H9 (cell line): ENCODE results near the gene ZNF335. TPM values are rescaled to one million over a fixed set of nuclear protein-coding genes. Genes with fewer than 3 reads are reported as not detected.

Experiments used
- DNase-seq: peaks from one replicate; pipeline ENCODE4 v3.0.0-alpha.2; 2017
- H2AFZ ChIP-seq: one replicate; pipeline ENCODE4 v1.6.1; 2013; ENCODE audit warnings: mild to moderate bottlenecking, low read length, control low read depth, moderate library complexity
- H2AK5ac ChIP-seq: 2 replicates; pipeline ENCODE4 v1.6.1; 2013; ENCODE audit warnings: low read length, control low read depth, mixed read lengths; ENCODE audit not compliant: insufficient read length
- H2BK120ac ChIP-seq: one replicate; pipeline ENCODE4 v1.6.1; 2013; ENCODE audit warnings: low read depth, mild to moderate bottlenecking, low read length, control low read depth, inconsistent platforms; ENCODE audit not compliant: poor library complexity, severe bottlenecking
- H2BK12ac ChIP-seq: 2 replicates; pipeline ENCODE4 v1.6.1; 2013; ENCODE audit warnings: low read length, control low read depth, mixed read lengths, low read depth; ENCODE audit not compliant: insufficient read length
- H2BK15ac ChIP-seq: 2 replicates; pipeline ENCODE4 v1.6.1; 2013; ENCODE audit warnings: low read depth, low read length, control low read depth
- H2BK20ac ChIP-seq: one replicate; pipeline ENCODE4 v1.6.1; 2013; ENCODE audit warnings: low read depth, mild to moderate bottlenecking, low read length, control low read depth, inconsistent platforms; ENCODE audit not compliant: poor library complexity, severe bottlenecking
- H2BK5ac ChIP-seq: 2 replicates; pipeline ENCODE4 v1.6.1; 2013; ENCODE audit warnings: low read length, control low read depth, mixed read lengths; ENCODE audit not compliant: insufficient read length
- H3K14ac ChIP-seq: 2 replicates; pipeline ENCODE4 v1.6.1; 2013; ENCODE audit warnings: low read length, control low read depth; ENCODE audit not compliant: insufficient read depth
- H3K18ac ChIP-seq: 2 replicates; pipeline ENCODE4 v1.6.1; 2013; ENCODE audit warnings: low read depth, mild to moderate bottlenecking, mixed read lengths, low read length, control low read depth; ENCODE audit not compliant: insufficient read length
- H3K23ac ChIP-seq: 2 replicates; pipeline ENCODE4 v1.6.1; 2013; ENCODE audit warnings: low read length, control low read depth, mixed read lengths, low read depth; ENCODE audit not compliant: insufficient read length
- H3K23me2 ChIP-seq: 2 replicates; pipeline ENCODE4 v1.6.1; 2013; ENCODE audit warnings: low read depth, mild to moderate bottlenecking, mixed read lengths, low read length, control low read depth; ENCODE audit not compliant: insufficient read length, poor library complexity, severe bottlenecking
- H3K27ac ChIP-seq: 2 replicates; pipeline ENCODE4 v1.5.1; 2013; ENCODE audit warnings: low read length, control low read depth, mixed read lengths, low read depth; ENCODE audit not compliant: insufficient read length
- H3K27me3 ChIP-seq: 2 replicates; pipeline ENCODE4 v1.6.1; 2013; ENCODE audit warnings: low read length, control low read depth, inconsistent platforms; ENCODE audit not compliant: insufficient read depth
- H3K4ac ChIP-seq: 2 replicates; pipeline ENCODE4 v1.6.1; 2013; ENCODE audit warnings: low read depth, mild to moderate bottlenecking, control low read depth, inconsistent platforms, low read length, moderate library complexity
- H3K4me1 ChIP-seq: 2 replicates; pipeline ENCODE4 v1.6.1; 2013; ENCODE audit warnings: low read length, control low read depth, inconsistent platforms; ENCODE audit not compliant: insufficient read depth
- H3K4me2 ChIP-seq: 2 replicates; pipeline ENCODE4 v1.6.1; 2013; ENCODE audit warnings: low read length, control low read depth, mixed read lengths; ENCODE audit not compliant: insufficient read length, insufficient read depth
- H3K56ac ChIP-seq: 2 replicates; pipeline ENCODE4 v1.6.1; 2013; ENCODE audit warnings: low read depth, mild to moderate bottlenecking, mixed read lengths, low read length, control low read depth; ENCODE audit not compliant: insufficient read length
- H3K79me1 ChIP-seq: 2 replicates; pipeline ENCODE4 v1.6.1; 2013; ENCODE audit warnings: low read depth, mild to moderate bottlenecking, moderate library complexity, low read length, control low read depth, inconsistent platforms; ENCODE audit not compliant: insufficient read depth, poor library complexity, severe bottlenecking
- H3K79me2 ChIP-seq: 2 replicates; pipeline ENCODE4 v1.6.1; 2013; ENCODE audit warnings: low read length, control low read depth, inconsistent platforms; ENCODE audit not compliant: insufficient read depth
- H3K9ac ChIP-seq: 2 replicates; pipeline ENCODE4 v1.6.1; 2013; ENCODE audit warnings: low read length, control low read depth, mixed read lengths; ENCODE audit not compliant: insufficient read length; ENCODE audit errors: extremely low read depth
- H3K9me3 ChIP-seq: one replicate; pipeline ENCODE4 v1.6.1; 2013; ENCODE audit warnings: low read depth, low read length, inconsistent platforms; ENCODE audit not compliant: control insufficient read depth
- H3T11ph ChIP-seq: one replicate; pipeline ENCODE4 v1.6.1; 2013; ENCODE audit warnings: mild to moderate bottlenecking, low read length, control low read depth, inconsistent platforms
- H4K20me1 ChIP-seq: one replicate; pipeline ENCODE4 v1.6.1; 2013; ENCODE audit not compliant: control insufficient read depth, insufficient read length, insufficient read depth
- H4K5ac ChIP-seq: 2 replicates; pipeline ENCODE4 v1.6.1; 2013; ENCODE audit warnings: low read depth, mild to moderate bottlenecking, mixed read lengths, low read length, control low read depth; ENCODE audit not compliant: insufficient read length
- H4K8ac ChIP-seq: replicated peaks from 2 replicates; pipeline ENCODE4 v1.6.1; 2013; ENCODE audit warnings: low read length, control low read depth, mixed read lengths, low read depth; ENCODE audit not compliant: insufficient read length
- H4K91ac ChIP-seq: 2 replicates; pipeline ENCODE4 v1.6.1; 2013; ENCODE audit warnings: low read depth, mild to moderate bottlenecking, moderate library complexity, mixed read lengths, low read length, control low read depth; ENCODE audit not compliant: insufficient read length
- H3K27ac Mint-ChIP-seq, 3 experiments: 2 replicates in 2 of 3; 3 replicates in 1 of 3; pipeline ENCODE4 v1.8.0; 2020 to 2021; ENCODE audit warnings: mixed read lengths in 3 of 3, mild to moderate bottlenecking in 1 of 3, moderate library complexity in 1 of 3
- H3K27me3 Mint-ChIP-seq: 2 replicates; pipeline ENCODE4 v1.8.0; 2021; ENCODE audit warnings: low read depth, mild to moderate bottlenecking, moderate library complexity, mixed read lengths
- H3K36me3 Mint-ChIP-seq, 3 experiments: 2 replicates in 2 of 3; 3 replicates in 1 of 3; pipeline ENCODE4 v1.8.0; 2020 to 2021; ENCODE audit warnings: low read depth in 3 of 3, mixed read lengths in 3 of 3; ENCODE audit not compliant: insufficient read depth in 1 of 3
- H3K4me1 Mint-ChIP-seq, 2 experiments: 2 replicates each; pipeline ENCODE4 v1.8.0; 2020; ENCODE audit warnings: mixed read lengths in 2 of 2
- H3K4me3 Mint-ChIP-seq, 2 experiments: 2 replicates in 1 of 2; 3 replicates in 1 of 2; pipeline ENCODE4 v1.8.0; 2020 to 2021; ENCODE audit warnings: mild to moderate bottlenecking in 2 of 2, mixed read lengths in 2 of 2, moderate library complexity in 1 of 2
- H3K9me3 Mint-ChIP-seq, 2 experiments: 2 replicates in 1 of 2; 3 replicates in 1 of 2; pipeline ENCODE4 v1.8.0; 2020; ENCODE audit warnings: mild to moderate bottlenecking in 2 of 2, mixed read lengths in 2 of 2, moderate library complexity in 1 of 2
- WGBS: extraction: QIAGEN DNeasy Blood & Tissue Kit; methylation state at CpG from one replicate; pipeline ENCODE4 v1.1.7; 2013; ENCODE audit warnings: missing lambda C conversion rate, low lambda C conversion rate, mixed read lengths; ENCODE audit not compliant: insufficient read length; ENCODE audit errors: extremely low coverage; 5-methylcytosine and 5-hydroxymethylcytosine counted together
- total RNA-seq: library from RNA; stranded (reverse); gene quantifications from 2 replicates; pipeline ENCODE4 v1.2.1, GENCODE V29; 2021
- TF ChIP-seq, protein P1 (sequence below): fragments of 200-600 bp; sonication (generic); conservative IDR thresholded peaks from 3 replicates; pipeline ENCODE4 v1.8.0; 2021; ENCODE audit warnings: antibody characterized with exemption, mild to moderate bottlenecking

The ZNF335 gene
- total RNA-seq, 1 experiment from 2014 or later = 21.1 TPM

DNA sequence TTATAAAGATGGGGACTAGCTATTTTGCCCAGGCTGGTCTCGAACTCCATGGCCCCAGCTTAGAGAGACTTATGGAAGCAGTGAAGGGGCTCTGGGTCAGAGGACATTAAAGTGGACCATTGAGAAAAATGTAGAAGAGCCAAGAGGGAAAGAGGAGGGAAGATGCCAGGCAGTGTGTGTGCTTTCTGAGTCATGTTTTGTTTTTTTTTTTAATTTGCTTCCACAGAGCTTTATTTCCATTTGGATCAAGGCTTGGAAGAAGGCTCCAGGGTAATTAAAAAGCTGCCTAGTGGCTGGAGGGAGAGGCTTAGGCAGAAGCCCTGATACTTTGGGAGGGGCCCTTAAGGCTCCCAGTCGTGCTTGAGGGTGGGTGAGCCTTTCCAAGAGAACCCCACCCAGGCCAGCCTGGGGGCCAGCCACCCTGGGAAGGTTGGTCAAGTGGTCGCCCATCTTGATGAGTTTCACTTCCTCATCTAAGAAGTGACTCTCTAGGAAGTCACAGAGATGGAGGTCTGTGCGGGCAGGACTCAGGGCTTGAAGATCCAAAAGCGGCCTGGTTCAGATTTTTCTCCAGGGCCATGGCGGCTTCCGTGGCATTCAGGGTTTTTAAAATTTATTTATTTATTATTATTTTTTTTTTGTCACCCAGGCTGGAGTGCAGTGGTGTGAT is 3.0 kb upstream of the ZNF335 start:
- TF ChIP-seq, protein P1, sequence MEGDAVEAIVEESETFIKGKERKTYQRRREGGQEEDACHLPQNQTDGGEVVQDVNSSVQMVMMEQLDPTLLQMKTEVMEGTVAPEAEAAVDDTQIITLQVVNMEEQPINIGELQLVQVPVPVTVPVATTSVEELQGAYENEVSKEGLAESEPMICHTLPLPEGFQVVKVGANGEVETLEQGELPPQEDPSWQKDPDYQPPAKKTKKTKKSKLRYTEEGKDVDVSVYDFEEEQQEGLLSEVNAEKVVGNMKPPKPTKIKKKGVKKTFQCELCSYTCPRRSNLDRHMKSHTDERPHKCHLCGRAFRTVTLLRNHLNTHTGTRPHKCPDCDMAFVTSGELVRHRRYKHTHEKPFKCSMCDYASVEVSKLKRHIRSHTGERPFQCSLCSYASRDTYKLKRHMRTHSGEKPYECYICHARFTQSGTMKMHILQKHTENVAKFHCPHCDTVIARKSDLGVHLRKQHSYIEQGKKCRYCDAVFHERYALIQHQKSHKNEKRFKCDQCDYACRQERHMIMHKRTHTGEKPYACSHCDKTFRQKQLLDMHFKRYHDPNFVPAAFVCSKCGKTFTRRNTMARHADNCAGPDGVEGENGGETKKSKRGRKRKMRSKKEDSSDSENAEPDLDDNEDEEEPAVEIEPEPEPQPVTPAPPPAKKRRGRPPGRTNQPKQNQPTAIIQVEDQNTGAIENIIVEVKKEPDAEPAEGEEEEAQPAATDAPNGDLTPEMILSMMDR = no peak
- Histone ChIP-seq H3K79me1 (no peaks in the 10 kb centered on the region), H4K8ac (no peak overlapping the region), H3K23ac (no peak overlapping the region), H2BK15ac (no peak overlapping the region), H3K4me2 (no peak overlapping the region), H3K56ac (no peak overlapping the region), H3K27me3 (no peaks in the 10 kb centered on the region), H2BK20ac (no peak overlapping the region), H3K27ac (no peak overlapping the region), H2BK5ac (no peak overlapping the region), H3K23me2 (peaks cover 6% of the 10 kb centered on the region), H3K18ac (no peak overlapping the region), H2BK12ac (no peak overlapping the region), H3K4me1 (no peaks in the 10 kb centered on the region), H2BK120ac (no peak overlapping the region), H3K4ac (no peak overlapping the region), H4K5ac (no peak overlapping the region), H2AK5ac (no peak overlapping the region), H3T11ph (no peak overlapping the region), H3K79me2 (no peaks in the 10 kb centered on the region), H3K9me3 (no peaks in the 10 kb centered on the region), H3K9ac (no peak overlapping the region), H3K14ac (no peak overlapping the region), H4K20me1 (no peaks in the 10 kb centered on the region), H2AFZ (no peak overlapping the region), H4K91ac (no peak overlapping the region)
- H3K4me3 Mint-ChIP-seq = no peak overlapping the region
- no peak for DNase-seq
- no CpG with 5 or more reads among the region's 7 CpGs for WGBS
- no peaks in the 10 kb centered on the region; the same call in none of the 2 replicates for H3K27me3 Mint-ChIP-seq
- H3K9me3 Mint-ChIP-seq = no peaks in the 10 kb centered on the region; a peak in 1 of 5 replicates
- no peaks in the 10 kb centered on the region; a peak in 1 of 7 replicates for H3K36me3 Mint-ChIP-seq
- no peak overlapping the region for H3K27ac Mint-ChIP-seq
- peaks cover 12 to 15% of the 10 kb centered on the region in 2 experiments for H3K4me1 Mint-ChIP-seq
